Renal cortical epithelial cell (primary cell): ENCODE measurements around the gene E2F4. TPM values are rescaled to one million over a fixed set of nuclear protein-coding genes. Genes with fewer than 3 reads are reported as not detected.

ENCODE experiments used
- DNase-seq: peaks from one replicate; pipeline ENCODE4 v3.0.0-alpha.2; 2011; ENCODE audit warnings: low read depth
- total RNA-seq: library from RNA; depleted of rRNA; stranded (reverse); fragments of >200 nt; gene quantifications from 2 replicates; pipeline ENCODE4 v1.2.3, GENCODE V29; 2014

The E2F4 gene
- total RNA-seq, 1 donor from 2014 or later, result 56.0 TPM

DNA sequence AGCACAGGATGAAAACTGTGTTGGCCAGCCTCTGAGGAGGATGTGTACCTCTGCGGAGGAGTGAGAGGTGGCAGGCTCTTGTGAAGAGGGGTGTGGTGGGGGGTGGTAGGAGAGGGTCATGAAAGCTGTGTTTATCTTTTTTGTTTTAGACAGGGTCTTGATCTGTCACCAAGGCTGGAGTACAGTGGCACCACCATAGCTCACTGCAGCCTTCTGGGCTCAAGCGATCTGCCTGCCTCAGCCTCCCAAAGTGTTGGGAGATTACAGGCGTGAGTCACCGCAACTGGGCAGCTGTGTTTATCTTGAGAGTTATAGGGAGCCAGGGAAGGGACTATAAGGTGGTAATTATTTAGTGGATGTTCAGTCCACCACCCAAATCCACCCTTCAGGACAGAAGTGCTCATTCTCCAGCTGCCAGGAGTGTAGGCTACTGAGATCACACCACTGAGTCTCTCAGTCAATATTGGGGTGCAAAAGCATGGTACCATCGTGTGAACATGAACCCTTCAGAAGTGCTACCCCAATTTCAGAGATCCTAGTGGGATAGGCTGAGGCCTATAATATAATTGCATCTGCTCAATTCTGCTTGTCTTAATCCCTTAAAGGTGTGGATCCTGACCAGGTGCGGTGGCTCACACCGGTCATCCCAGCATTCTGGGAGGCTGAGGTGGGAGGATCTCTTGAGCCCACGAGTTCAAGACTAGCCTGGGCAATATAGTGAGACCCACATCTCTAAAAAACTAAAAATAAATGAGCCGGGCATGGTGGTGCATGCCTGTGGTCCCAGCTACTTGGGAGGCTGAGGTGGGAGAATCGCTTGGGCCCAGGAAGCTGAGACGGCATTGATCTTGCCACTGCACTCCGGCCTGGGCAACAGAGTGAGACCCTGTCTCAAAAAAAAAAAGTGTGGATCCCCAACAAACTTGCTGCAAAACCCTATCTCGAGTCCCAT is 1.2 kb upstream of the E2F4 start:
- no peak for DNase-seq

DNA sequence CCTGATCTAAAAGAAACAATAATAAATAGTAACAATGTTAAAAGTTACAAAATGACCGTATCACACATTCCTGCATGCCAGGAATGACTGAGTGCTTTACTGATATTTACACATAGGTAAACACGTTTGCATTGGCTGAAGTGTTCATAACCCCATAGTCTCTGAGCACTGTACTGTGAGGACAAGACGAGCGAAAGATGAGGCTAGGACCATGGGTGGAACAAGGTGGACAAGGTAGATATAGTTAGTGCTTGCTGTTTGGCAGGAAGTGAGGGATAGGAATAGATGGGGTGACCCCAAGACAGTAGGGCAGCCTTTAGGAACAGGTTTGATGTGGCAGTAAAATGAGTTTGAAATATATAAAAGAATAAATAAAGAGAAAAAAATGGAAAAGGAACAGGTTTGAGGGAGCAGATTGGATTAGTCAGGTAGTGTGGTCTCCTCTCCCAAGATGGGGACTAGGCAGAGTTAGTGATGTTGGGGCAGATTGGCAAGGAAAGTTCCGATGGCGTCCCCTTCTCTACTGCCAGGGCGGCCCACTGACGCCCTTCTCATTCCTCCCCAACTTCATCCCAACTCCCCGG is 452 bp upstream of the E2F4 start:
- no peak for DNase-seq

DNA sequence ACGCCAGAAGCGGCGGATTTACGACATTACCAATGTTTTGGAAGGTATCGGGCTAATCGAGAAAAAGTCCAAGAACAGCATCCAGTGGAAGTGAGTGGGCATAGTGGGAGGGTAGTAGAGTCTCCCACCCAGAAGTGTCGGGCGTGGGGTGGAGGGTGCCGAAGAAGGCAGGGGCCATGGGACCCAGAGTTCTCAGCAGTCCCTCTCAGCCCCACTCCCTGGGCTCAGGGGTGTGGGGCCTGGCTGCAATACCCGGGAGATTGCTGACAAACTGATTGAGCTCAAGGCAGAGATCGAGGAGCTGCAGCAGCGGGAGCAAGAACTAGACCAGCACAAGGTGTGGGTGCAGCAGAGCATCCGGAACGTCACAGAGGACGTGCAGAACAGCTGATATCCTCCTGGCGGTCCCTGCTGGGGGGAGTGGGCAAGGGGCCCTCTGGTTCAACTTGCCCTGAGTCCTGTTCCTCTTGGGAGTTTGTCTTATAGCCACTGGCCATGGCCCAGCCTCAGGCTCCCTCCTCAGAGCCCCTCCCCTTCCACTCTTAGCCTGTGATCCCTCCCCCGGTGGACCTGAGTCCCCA is 916 bp downstream of the E2F4 start:
- no peak for DNase-seq

DNA sequence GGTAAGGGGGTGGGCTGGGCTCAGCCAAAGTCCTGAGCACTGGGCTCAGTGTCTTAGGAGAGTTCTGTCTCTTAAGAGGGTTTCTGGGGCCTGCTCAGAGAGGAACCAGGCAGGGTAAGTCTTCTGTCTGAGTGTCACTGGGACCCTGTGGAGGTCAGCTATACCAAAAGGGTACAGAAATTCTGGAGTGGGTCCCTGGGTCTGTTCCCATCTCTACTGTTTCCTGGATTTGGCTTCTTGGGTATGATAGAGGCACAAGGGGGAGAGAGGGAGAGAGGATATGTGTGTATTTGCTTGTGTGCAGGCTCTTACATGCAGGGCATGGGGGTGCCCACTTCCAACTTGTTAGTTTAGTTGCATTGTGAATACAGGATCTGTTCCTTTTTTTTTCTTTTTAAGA is 1.6 kb downstream of the E2F4 start:
- no peak for DNase-seq

DNA sequence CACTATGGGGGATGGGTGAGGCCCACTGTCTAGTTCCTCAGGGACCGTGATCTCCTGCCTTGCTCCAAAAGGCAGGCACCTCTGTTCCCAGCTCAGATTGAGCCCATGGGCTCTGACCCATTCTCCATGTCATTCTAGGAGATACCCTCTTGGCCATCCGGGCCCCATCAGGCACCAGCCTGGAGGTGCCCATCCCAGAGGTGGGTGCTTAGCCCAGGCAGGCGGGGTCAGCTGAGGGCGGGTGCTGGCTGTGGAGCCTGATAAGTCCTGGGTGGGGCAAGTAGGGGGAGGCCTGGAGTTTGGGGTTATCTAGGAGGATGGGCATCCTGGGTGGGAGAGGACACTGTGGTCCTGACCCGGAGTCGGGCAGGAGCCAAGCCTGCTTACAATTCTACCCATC is 2.3 kb downstream of the E2F4 start:
- no peak for DNase-seq

DNA sequence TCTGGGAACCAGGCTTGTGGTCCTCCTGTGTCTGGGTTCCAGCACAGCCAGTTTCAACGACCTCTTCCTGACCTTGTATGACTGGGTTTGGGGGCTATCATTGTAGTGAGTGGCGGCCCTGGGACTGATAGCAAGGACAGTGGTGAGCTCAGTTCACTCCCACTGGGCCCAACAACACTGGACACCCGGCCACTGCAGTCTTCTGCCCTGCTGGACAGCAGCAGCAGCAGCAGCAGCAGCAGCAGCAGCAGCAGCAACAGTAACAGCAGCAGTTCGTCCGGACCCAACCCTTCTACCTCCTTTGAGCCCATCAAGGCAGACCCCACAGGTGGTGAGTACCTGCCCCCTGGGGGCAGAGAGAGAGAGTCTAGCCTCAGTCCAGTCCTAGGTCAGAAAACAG is 3.7 kb downstream of the E2F4 start:
- no peak for DNase-seq

DNA sequence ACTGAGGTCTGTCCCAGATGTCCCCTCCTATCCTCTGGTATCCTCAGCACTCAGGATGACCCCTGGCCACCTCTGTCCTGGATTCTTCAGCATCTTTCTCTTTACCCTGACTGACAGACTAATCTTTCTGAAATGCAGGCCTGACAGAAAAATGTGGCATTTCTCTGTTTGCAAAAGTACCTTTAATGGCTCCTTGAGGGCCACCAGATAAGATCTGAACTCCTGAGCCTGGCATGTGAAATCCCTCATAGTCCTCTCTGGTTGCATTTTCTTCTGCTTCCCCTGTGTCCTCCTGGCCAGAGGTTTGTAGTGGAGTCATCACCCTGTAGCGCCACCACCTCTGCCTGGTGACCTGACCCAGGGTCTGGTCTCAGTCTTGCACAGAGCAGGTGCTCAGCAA is 4.9 kb downstream of the E2F4 start:
- no peak for DNase-seq

DNA sequence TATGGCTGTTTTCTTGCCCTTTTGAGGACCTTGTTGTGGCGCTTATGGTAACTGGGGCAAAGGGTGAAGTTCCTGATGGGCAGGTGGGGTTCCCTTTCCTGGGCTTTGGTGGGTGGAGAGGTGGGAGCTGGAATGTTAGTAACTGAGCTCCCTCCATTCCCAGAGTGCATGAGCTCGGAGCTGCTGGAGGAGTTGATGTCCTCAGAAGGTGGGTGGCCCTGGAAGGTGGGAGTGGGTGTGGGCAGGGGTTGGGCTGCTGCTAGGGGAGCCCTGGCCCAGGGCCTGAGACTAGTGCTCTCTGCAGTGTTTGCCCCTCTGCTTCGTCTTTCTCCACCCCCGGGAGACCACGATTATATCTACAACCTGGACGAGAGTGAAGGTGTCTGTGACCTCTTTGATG is 5.7 kb downstream of the E2F4 start:
- DNase-seq, result peak; percentile 38

DNA sequence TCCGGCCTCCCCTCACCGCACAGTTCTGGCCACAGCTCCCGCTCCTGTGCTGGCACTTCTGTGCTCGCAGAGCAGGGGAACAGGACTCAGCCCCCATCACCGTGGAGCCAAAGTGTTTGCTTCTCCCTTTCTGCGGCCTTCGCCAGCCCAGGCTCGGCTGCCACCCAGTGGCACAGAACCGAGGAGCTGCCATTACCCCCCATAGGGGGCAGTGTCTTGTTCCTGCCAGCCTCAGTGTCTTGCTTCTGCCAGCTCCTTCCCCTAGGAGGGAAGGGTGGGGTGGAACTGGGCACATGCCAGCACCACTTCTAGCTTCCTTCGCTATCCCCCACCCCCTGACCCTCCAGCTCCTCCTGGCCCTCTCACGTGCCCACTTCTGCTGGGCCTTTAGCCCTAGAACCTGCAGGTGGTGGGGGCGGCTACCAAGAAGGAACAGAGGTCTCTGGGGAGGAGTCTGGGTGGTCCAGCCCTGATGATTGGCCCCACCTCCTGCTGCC is 6.3 kb downstream of the E2F4 start:
- peak; percentile 52 for DNase-seq

DNA sequence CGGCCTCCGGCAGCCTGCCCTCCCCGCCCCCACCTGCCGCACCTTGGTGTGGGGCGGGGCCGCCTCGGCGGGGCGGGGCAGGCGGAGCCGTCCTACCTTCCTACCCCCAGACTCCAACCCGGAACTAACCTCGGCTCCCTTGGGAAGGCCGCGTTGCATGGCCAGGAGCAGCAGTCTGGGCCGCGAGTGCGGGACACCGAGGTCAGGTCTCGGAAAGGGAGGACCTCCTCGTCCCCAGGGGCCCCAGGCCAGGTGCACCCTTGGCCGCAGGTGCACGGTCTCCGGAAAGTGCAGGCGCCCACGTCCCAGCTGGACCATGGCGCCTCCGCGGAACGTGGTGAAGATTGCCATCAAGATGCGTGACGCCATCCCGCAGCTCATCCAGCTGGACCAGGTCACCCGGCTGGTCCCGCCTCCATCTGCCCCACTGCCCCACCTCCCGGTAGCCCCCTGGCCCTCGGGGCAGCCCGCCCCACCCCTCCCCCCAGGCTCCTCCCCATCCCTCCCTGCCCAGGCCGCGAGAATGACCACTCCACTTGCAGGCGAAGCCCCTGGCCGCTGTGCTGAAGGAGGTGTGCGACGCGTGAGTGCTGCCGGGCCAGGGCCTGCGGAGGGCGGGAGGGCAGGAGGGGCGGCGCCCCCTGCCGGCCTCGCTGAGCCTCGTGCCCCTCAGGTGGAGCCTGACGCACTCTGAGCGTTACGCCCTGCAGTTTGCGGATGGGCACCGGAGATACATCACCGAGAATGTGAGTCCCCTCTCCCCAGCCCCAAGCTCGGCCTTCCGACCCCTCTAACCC is 7.3 kb downstream of the E2F4 start, which contains the start of gene ELMO3:
ELMO3 (plus strand) TSS at position 121 of the 797 bp plus-strand sequence; CDS start at position 317, 196 bp downstream.
- no peak for DNase-seq

DNA sequence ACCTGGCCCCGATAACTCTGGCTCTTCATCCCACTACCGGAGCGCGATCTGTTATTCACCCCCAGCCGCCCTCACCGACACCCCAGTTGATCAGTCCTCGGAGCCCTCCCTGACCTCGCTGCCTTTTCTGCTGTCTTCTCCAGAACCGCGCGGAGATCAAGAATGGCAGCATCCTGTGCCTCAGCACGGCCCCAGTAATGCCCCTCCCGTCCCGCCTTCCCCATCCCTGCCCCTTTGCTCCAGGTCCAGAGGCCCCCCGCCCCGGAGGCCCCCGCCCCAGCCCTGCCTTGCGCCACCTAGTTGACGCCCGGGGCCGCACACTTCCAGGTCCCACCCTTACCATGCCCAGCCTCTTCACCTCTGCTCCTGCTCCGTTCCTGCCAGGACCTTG is 7.8 kb downstream of the E2F4 start:
- DNase-seq, result no peak

DNA sequence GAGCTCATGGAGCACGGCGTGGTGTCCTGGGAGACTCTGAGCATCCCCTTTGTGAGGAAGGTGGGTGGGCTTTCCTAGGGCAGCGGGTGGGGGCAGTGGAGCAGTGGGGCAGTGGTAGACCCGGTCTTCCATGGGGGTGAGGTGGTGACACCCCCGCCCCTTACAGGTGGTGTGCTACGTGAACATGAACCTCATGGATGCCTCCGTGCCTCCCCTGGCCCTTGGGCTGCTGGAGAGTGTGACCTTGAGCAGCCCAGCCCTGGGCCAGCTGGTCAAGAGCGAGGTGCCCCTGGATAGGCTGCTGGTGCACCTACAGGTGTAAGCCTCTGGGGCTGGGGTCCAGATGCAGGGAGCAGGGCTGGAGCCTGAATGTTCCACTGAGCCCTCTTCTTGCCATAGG is 8.5 kb downstream of the E2F4 start:
- DNase-seq, result no peak

DNA sequence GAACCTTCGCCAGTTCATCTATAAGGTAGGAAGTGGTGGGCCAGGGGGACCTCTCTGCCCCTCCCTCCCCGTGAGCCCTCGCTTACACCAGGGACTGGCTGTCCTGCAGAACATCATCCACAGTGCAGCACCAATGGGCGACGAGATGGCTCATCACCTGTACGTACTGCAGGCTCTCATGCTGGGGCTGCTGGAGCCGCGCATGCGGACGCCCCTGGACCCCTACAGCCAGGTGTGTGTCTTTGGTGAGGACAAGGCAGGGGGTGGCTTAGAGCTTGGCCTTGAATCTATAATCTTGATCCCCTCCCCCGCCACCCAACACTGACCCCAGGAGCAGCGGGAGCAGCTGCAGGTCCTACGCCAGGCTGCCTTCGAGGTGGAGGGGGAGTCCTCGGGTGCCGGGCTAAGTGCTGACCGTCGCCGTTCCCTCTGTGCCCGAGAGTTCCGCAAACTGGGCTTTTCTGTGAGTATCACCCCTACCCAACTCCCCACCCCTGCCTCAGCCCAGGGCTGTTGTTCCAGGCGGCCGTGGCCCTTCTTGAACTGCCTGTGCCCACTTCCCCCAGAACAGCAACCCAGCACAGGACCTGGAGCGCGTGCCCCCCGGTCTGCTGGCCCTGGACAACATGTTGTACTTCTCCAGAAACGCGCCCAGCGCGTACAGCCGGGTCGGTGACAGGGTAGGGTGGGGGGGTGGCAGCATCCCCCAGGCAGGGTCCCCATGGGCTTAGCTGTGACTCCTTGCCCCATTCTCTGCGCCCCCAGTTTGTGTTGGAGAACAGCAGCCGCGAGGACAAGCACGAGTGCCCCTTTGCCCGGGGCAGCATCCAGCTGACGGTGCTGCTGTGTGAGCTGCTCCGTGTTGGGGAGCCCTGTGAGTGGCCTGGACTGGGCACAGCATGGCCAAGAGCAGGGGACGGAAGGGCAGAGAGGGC is 9.7 kb downstream of the E2F4 start:
- DNase-seq, result no peak

DNA sequence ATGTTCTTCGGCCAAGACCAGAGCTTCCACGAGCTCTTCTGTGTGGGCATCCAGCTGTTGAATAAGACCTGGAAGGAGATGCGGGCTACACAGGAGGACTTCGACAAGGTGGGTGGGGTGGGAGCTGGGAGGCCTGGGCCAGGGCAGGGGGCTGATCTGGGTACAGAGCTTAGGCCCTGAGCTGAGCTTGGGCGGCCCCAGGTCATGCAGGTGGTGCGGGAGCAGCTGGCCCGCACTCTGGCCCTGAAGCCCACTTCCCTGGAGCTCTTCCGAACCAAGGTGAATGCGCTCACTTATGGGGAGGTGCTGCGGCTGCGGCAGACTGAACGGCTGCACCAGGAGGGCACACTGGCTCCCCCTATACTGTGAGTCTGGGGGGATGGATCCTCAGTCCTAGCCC is 10.5 kb downstream of the E2F4 start:
- DNase-seq, result no peak

DNA sequence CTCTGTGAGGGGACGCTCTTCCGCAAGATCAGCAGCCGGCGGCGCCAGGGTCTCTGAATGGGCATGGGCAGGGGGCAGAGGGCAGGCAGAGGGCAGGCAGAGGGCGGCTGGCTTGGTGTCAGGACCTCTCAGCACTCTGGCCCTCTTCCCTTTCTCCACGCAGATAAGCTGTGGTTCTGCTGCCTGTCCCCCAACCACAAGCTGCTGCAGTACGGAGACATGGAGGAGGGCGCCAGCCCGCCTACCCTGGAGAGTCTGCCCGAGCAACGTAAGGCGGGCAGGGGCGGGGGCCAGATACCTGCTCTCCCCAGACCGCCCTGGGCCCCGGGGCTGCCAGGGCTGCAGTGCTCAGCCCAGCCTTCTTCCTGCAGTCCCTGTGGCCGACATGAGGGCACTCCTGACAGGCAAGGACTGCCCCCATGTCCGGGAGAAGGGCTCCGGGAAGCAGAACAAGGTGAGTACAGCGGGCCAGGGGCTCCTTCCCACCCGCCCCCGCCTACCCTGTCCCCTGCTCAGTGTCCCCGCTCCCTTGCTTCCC is 11.1 kb downstream of the E2F4 start:
- no peak for DNase-seq

DNA sequence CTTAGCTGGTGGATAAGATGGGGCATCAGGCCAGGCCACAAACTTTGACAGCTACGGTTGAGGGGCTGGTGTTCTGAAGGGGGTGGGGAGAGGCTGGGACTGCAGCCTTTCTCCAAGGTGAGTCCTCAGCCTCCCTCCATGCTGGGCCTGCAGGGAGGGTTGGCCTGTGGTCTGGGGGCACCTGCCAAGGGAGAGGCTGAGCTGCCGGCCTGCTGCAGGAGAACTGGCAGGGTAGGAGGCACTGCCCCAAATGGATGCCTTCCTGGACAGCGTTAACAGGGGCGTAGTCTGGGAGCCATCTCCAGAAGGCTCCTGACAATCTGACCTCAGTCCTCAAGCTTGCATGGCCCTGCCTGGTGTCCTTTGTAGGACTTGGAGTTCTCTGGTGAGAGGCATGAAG is 12.1 kb downstream of the E2F4 start:
- no peak for DNase-seq

DNA sequence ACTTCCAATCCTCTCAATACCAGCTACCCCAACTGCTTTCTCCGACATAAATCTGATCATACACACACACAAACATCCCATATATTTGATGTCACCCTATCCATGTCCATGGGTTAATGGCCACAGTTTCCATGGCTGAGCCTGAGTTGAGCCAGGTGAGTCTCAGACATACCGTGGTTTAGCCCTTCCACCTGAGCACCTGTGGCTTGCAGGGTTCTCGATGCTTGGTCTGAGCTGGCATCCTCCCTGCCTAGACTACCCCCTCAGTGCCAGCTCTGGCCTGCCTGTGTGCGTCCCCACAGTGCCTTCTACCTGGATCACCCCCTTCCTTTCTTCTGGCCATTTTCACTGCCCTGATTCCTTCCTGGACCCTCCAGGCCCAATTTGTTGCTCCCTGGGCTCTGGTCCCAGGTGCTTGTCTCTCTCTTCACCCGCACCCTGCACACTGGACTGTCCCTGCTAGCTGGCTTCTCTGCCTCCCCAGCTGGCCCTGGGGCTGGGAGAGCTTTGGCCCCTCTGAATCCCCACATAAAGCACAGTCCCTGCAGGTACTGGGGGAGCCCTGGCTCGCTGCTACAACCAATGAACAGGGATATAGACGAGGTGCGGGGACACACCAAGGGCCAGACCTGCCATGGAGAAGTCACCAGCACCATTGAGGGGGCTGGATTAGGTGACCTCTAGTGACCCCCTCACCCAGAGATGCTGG is 14.3 kb downstream of the E2F4 start:
- no peak for DNase-seq

DNA sequence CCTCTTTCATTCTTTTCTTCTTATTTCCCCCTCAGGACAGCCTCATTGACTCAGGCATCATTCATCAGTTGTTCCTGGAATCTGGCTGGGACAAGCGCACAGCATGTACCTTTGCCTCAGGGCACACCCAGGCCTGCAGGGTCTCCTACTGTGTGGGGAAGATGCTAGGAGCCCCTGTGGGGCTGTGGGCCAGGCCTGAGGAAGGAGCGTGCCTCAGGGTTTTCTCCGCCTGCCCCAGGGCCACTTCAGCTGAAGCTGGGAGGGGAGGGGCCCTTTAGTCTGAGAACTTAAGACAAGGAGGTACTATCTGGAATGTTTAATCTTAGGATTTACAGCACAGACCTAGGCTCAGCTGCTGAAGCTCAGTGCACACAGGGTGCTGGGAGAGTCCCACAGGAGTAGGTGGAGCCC is 14.9 kb downstream of the E2F4 start:
- DNase-seq, result no peak

DNA sequence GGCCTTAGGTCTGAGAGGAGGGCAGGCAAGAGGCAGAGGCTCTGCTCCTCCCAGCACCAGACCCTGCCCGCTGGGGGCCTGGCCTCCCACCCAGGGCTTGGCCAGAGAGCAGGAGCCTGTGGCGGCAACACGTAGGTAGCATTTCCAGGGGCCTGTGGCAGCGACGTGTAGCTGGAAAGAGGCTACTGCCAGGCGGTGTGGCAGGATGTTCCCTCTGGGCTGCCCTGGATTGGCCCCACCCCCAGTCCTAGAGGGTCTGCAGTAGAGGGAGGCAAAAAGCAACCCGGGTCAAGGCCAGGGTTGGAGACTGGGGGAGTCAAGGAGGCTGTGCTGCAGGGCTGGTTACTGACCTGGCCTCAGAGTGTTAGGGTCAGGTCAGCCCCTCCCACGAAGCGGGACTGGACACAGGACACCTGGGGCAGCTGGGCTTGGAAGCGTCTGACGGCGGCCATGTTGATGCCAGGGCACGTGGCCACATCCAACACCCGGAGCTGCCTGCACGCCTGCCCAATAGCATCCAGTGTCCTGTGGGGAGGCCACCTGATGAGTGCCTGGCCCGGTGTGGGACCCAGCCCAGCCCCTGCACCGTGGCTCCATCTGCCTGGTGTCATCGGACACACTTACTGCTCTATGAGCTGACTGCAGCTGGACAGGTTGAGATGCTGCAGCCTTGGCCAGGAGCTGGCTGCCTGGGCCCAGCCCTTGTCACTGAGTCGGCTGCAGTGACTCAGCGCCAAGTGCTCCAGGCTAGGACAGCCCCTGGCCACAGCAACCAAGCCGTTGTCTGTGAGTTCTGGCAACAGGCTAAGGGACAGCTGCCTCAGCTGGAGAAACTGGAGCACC is 15.5 kb downstream of the E2F4 start:
- DNase-seq, result no peak
